ENCODE data around the gene RDH5. TPM values are rescaled to one million over a fixed set of nuclear protein-coding genes. Genes with fewer than 3 reads are reported as not detected.

Gene RDH5
- total and polyA plus RNA-seq, 8 donors: 1.3 to 12.6 (median 3.4) TPM

DNA sequence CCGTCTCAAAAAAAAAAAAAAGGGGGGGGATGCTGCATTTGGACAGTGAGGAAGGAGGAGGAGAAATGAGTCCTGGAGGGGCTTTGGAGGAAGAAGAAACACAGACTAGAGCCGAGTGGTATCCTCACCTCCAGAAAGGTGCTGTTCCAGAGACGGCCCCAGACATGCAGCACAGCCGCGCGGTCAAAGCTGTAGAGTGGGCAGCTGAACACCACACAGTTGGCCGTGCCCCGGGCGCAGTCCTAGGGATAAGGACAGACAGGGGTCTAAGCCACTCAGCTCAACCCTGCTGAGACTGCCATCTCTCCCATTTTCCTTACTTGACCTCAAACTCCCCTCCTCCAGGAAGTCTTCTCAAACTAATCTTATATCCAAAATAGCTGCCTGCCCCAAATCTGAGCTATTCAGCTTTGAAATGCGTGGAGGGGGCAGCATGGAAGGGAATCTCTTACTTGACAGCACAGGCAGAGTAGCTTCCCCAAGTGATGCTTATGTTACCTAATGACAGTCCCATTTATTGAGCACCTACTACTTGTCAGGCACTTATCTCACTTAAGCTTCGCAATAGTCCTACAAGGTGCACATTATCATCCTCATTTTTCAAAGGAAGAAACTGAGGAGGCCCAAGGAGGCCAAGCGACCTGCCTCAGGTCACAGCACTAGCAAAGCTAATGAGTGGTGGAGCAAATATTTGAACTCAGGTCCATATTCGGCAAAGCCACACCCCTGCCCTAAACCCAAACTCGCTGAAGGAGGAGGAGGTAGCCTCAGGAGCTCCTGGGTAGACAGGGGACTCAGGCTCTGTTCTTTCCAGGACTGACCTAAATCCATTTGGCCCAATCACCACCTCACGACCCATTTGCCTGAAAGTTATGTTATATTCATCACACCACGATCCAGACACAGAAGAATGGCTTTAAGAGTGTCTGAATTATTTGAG, 31.2 kb upstream of the RDH5 start:
- Histone ChIP-seq H3K27me3 (no peaks in the 10 kb centered on the region), H3K36me3 (no peaks in the 10 kb centered on the region), H3K4me1 (no peaks in the 10 kb centered on the region), H3K27ac (no peak overlapping the region), H3K9me3 (no peaks in the 10 kb centered on the region), H3K4me3 (no peak overlapping the region)
- TF ChIP-seq, protein P1, sequence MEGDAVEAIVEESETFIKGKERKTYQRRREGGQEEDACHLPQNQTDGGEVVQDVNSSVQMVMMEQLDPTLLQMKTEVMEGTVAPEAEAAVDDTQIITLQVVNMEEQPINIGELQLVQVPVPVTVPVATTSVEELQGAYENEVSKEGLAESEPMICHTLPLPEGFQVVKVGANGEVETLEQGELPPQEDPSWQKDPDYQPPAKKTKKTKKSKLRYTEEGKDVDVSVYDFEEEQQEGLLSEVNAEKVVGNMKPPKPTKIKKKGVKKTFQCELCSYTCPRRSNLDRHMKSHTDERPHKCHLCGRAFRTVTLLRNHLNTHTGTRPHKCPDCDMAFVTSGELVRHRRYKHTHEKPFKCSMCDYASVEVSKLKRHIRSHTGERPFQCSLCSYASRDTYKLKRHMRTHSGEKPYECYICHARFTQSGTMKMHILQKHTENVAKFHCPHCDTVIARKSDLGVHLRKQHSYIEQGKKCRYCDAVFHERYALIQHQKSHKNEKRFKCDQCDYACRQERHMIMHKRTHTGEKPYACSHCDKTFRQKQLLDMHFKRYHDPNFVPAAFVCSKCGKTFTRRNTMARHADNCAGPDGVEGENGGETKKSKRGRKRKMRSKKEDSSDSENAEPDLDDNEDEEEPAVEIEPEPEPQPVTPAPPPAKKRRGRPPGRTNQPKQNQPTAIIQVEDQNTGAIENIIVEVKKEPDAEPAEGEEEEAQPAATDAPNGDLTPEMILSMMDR (IDR thresholded peaks at IDR 0.05): no peak
- no peak for FAIRE-seq
- intact Hi-C loops (cut with DNase I): no loop called here
- no peak for ATAC-seq
- WGBS, 2 donors: 85 to 90% methylated on average over 16 of the region's 16 CpGs
- DNase-seq: peak in 1 of 6 donors; percentile 43

- TF ChIP-seq, protein P1 (IDR thresholded peaks at IDR 0.05): no peak
- intact Hi-C loops (cut with DNase I): no loop called here
Observed at GRCh38 chr12:55692631-55693322, 27.4 kb upstream of the RDH5 start.

GRCh38 chr12:55693323-55694187, 26.6 kb upstream of the RDH5 start:
- Histone ChIP-seq H3K27me3 (no peaks in the 10 kb centered on the region), H3K4me3 (no peak overlapping the region), H3K9me3 (no peaks in the 10 kb centered on the region), H3K27ac (no peak overlapping the region), H3K4me1 (no peaks in the 10 kb centered on the region), H3K36me3 (no peaks in the 10 kb centered on the region)
- WGBS, 2 donors: 89 to 94% methylated on average over 7 of the region's 7 CpGs
- TF ChIP-seq, protein P1 (IDR thresholded peaks at IDR 0.05): no peak
- DNase-seq: no peak
- intact Hi-C loops (cut with DNase I): no loop called here
- FAIRE-seq: no peak
- ATAC-seq: no peak

More at GRCh38 chr12:55692631-55693322, 27.4 kb upstream of the RDH5 start:
- Histone ChIP-seq H3K27me3 (no peaks in the 10 kb centered on the region), H3K4me3 (no peak overlapping the region), H3K4me1 (no peaks in the 10 kb centered on the region), H3K36me3 (no peaks in the 10 kb centered on the region), H3K9me3 (no peaks in the 10 kb centered on the region), H3K27ac (no peak overlapping the region)
- FAIRE-seq (no peak), DNase-seq (no peak), ATAC-seq (no peak)
- 88 to 90% methylated on average over 12 of the region's 12 CpGs for WGBS, 2 donors

- Histone ChIP-seq H3K36me3 (no peaks in the 10 kb centered on the region), H3K4me1 (no peaks in the 10 kb centered on the region), H3K27me3 (no peaks in the 10 kb centered on the region), H3K27ac (no peak overlapping the region), H3K4me3 (no peak overlapping the region), H3K9me3 (no peaks in the 10 kb centered on the region)
- intact Hi-C loops (cut with DNase I): no loop called here
- WGBS, 2 donors: 94 to 99% methylated on average over 7 of the region's 7 CpGs
- ATAC-seq (no peak), FAIRE-seq (no peak), DNase-seq (no peak)
- TF ChIP-seq, protein P1 (IDR thresholded peaks at IDR 0.05): no peak
Observed at GRCh38 chr12:55694188-55694515, 26.0 kb upstream of the RDH5 start.

Measured in pancreas (tissue), 10 donors.